Panc1 (cell line): ENCODE results near the gene KDM4B. TPM values are rescaled to one million over a fixed set of nuclear protein-coding genes. Genes with fewer than 3 reads are reported as not detected.

Experiments
- ATAC-seq: fragments of 200-7000 bp; cut with Tn5 transposase; 2 replicates; pipeline ENCODE4 v1.9.1; 2020; ENCODE audit warnings: mild to moderate bottlenecking, moderate library complexity
- BruUV-seq: library from RNA; stranded (reverse); fragments of 400-500 nt; replicated peaks from 2 replicates; lab custom pipeline; 2021; lab: Mats Ljungman, UMichigan
- CTCF ChIA-PET: fragments of 300-600 bp; sonication (Branson Sonifier 250); formaldehyde crosslinking; loops from one replicate; lab custom pipeline; 2022; ENCODE audit warnings: antibody characterized with exemption; lab: Charles Lee
- POLR2A ChIA-PET: fragments of 300-600 bp; sonication (Branson Sonifier 250); formaldehyde crosslinking; loops from one replicate; lab custom pipeline; 2022; ENCODE audit warnings: antibody characterized with exemption; lab: Charles Lee
- DNase-seq: peaks from one replicate; pipeline ENCODE4 v3.0.0-alpha.2; 2010; ENCODE audit warnings: low read depth, low spot score
- H3K27ac ChIP-seq: 2 replicates; pipeline ENCODE4 v1.5.1; 2011; ENCODE audit warnings: mild to moderate bottlenecking, low read length, inconsistent platforms
- H3K27me3 ChIP-seq: fragments of 200-500 bp; sonication (Bioruptor generic); 2 replicates; pipeline ENCODE4 v1.6.0; 2014; ENCODE audit warnings: low read length, inconsistent platforms; ENCODE audit not compliant: control insufficient read depth, insufficient read depth
- H3K36me3 ChIP-seq: fragments of 200-500 bp; sonication (Bioruptor generic); 2 replicates; pipeline ENCODE4 v1.5.1; 2014; ENCODE audit warnings: inconsistent platforms, mild to moderate bottlenecking, low read length, moderate library complexity; ENCODE audit not compliant: control insufficient read depth, insufficient read depth
- H3K4me1 ChIP-seq: 2 replicates; pipeline ENCODE4 v1.5.1; 2011; ENCODE audit warnings: inconsistent platforms, mild to moderate bottlenecking, low read length, moderate library complexity; ENCODE audit not compliant: control insufficient read depth, insufficient read depth
- H3K4me3 ChIP-seq, 2 experiments: 2 replicates each; pipeline ENCODE4 v1.5.1; 2011 to 2012; ENCODE audit warnings: low read depth in 2 of 2, low read length in 2 of 2, mild to moderate bottlenecking in 2 of 2, inconsistent platforms in 1 of 2, moderate library complexity in 1 of 2
- H3K9me3 ChIP-seq: fragments of 200-500 bp; sonication (Bioruptor generic); 2 replicates; pipeline ENCODE4 v1.5.1; 2014; ENCODE audit warnings: low read depth, mild to moderate bottlenecking, inconsistent platforms, low read length, moderate library complexity; ENCODE audit not compliant: control insufficient read depth, insufficient read depth
- POLR2AphosphoS5 ChIP-seq: IDR thresholded peaks from 2 replicates; pipeline ENCODE4 v1.6.1; 2012; ENCODE audit warnings: mild to moderate bottlenecking, low read depth, low read length, moderate library complexity
- SIN3A ChIP-seq: IDR thresholded peaks from 2 replicates; pipeline ENCODE4 v1.6.1; 2012; ENCODE audit warnings: low read depth, mild to moderate bottlenecking, low read length, moderate library complexity, borderline replicate concordance; ENCODE audit not compliant: insufficient read depth
- TCF7L2 ChIP-seq: IDR thresholded peaks from 2 replicates; pipeline ENCODE4 v1.6.1; 2011; ENCODE audit warnings: mild to moderate bottlenecking, low read depth, low read length, inconsistent platforms
- in situ Hi-C: cut with HindIII; loops from 2 replicates; pipeline ENCODE4 v1.10.0; 2016; ENCODE audit warnings: low sequenced_read_pairs, low pct_unique_long_range_greater_than_20kb
- intact Hi-C: fragments of 100-400 bp; cut with micrococcal nuclease; formaldehyde crosslinking; loops from one replicate; pipeline ENCODE4 v1.10.0; 2022; ENCODE audit not compliant: unreplicated experiment
- total RNA-seq: library from RNA; stranded (reverse); gene quantifications from one replicate; pipeline ENCODE4 v1.2.1, GENCODE V29; 2021; ENCODE audit not compliant: unreplicated experiment
- TF ChIP-seq, protein P1 (sequence below), 2 experiments: IDR thresholded peaks; 2 replicates each; pipeline ENCODE4 v1.6.1; 2011 to 2012; ENCODE audit warnings: low read depth in 2 of 2, control low read depth in 1 of 2, low read length in 1 of 2, mild to moderate bottlenecking in 1 of 2, moderate library complexity in 1 of 2; ENCODE audit not compliant: insufficient read depth in 1 of 2
- TF ChIP-seq, protein P2 (sequence below): fragments of 450-650 bp; IDR thresholded peaks from 2 replicates; pipeline ENCODE4 v1.5.1; 2017; ENCODE audit warnings: mild to moderate bottlenecking

The KDM4B gene
- total RNA-seq, 1 experiment from 2014 or later: 18.4 TPM

DNA sequence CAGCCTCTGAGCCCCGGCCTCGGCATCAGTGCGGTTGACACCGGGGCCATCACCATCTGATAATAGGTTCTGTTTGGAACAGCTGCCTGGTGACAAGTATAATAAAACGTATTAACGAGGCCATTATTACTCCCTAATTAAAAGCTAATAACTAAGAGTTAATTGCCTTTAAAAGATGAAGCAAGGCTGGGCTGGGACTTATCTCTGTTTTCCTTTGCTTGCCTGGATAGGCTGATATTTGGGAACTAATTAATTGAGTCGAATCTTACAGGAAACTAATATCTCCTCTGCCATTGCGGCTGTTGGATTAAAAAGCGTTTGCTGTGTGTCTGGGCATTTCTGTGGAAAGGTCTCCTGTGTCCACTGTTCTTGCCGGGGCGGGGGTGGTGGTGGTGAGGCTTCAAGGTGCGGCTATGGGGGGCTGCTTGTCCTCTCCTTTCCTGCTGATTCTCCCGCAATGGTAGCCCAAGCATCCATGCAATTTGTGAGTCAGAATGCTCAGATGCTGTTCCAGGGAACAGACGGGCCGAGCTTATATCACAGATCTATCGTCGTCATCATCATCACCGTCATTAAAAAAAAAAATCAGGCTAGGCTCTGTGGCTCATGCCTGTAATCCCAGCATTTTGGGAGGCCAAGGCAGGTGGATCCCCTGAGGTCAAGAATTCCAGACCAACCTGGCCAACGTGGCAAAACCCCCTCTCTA is 209.0 kb downstream of the KDM4B start:
- Histone ChIP-seq H3K4me3 (no peak overlapping the region), H3K36me3 (no peaks in the 10 kb centered on the region), H3K9me3 (no peaks in the 10 kb centered on the region), H3K27ac (no peak overlapping the region), H3K27me3 (no peaks in the 10 kb centered on the region), H3K4me1 (no peaks in the 10 kb centered on the region)
- TF ChIP-seq, protein P1, sequence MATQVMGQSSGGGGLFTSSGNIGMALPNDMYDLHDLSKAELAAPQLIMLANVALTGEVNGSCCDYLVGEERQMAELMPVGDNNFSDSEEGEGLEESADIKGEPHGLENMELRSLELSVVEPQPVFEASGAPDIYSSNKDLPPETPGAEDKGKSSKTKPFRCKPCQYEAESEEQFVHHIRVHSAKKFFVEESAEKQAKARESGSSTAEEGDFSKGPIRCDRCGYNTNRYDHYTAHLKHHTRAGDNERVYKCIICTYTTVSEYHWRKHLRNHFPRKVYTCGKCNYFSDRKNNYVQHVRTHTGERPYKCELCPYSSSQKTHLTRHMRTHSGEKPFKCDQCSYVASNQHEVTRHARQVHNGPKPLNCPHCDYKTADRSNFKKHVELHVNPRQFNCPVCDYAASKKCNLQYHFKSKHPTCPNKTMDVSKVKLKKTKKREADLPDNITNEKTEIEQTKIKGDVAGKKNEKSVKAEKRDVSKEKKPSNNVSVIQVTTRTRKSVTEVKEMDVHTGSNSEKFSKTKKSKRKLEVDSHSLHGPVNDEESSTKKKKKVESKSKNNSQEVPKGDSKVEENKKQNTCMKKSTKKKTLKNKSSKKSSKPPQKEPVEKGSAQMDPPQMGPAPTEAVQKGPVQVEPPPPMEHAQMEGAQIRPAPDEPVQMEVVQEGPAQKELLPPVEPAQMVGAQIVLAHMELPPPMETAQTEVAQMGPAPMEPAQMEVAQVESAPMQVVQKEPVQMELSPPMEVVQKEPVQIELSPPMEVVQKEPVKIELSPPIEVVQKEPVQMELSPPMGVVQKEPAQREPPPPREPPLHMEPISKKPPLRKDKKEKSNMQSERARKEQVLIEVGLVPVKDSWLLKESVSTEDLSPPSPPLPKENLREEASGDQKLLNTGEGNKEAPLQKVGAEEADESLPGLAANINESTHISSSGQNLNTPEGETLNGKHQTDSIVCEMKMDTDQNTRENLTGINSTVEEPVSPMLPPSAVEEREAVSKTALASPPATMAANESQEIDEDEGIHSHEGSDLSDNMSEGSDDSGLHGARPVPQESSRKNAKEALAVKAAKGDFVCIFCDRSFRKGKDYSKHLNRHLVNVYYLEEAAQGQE (IDR thresholded peaks at IDR 0.05; ENCODE audit: insufficient read depth in 1 of 2, low read depth in 2 of 2, low read length in 1 of 2): no peak
- TF ChIP-seq, protein P2, sequence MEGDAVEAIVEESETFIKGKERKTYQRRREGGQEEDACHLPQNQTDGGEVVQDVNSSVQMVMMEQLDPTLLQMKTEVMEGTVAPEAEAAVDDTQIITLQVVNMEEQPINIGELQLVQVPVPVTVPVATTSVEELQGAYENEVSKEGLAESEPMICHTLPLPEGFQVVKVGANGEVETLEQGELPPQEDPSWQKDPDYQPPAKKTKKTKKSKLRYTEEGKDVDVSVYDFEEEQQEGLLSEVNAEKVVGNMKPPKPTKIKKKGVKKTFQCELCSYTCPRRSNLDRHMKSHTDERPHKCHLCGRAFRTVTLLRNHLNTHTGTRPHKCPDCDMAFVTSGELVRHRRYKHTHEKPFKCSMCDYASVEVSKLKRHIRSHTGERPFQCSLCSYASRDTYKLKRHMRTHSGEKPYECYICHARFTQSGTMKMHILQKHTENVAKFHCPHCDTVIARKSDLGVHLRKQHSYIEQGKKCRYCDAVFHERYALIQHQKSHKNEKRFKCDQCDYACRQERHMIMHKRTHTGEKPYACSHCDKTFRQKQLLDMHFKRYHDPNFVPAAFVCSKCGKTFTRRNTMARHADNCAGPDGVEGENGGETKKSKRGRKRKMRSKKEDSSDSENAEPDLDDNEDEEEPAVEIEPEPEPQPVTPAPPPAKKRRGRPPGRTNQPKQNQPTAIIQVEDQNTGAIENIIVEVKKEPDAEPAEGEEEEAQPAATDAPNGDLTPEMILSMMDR: no peak
- TF ChIP-seq POLR2AphosphoS5 (no peak), TCF7L2 (no peak), SIN3A (no peak)
- in situ Hi-C loops (no loop called here), intact Hi-C loops (no loop called here)
- POLR2A ChIA-PET: interaction anchor here (0.6 kb wide), 1 partner anchor 132 kb away, joined by 3 read pairs; no protein-coding TSS in a partner anchor
- no TSS peak for BruUV-seq
- DNase-seq (no peak), ATAC-seq (no peak)
- CTCF ChIA-PET: no interaction called here

- ATAC-seq (no peak), DNase-seq (no peak)
- intact Hi-C loops (no loop called here), in situ Hi-C loops (no loop called here)
- ChIA-PET CTCF (interaction anchor here (0.6 kb wide), 1 partner anchor 1345 kb away, joined by 6 read pairs; no protein-coding TSS in a partner anchor), POLR2A (interaction anchor here (0.6 kb wide), 1 partner anchor 133 kb away, joined by 3 read pairs; no protein-coding TSS in a partner anchor)
- Histone ChIP-seq H3K36me3 (no peaks in the 10 kb centered on the region), H3K9me3 (no peaks in the 10 kb centered on the region), H3K4me1 (no peaks in the 10 kb centered on the region), H3K27ac (no peak overlapping the region), H3K4me3 (no peak overlapping the region), H3K27me3 (no peaks in the 10 kb centered on the region)
- no TSS peak for BruUV-seq
- TF ChIP-seq TCF7L2: no peak
- TF ChIP-seq, protein P1 (IDR thresholded peaks at IDR 0.05; ENCODE audit: insufficient read depth in 1 of 2, low read depth in 2 of 2, low read length in 1 of 2): no peak
- TF ChIP-seq SIN3A: no peak
- TF ChIP-seq, protein P2: no peak
- TF ChIP-seq POLR2AphosphoS5: no peak
Measured at GRCh38 chr19:5178841-5179240, 209.9 kb downstream of the KDM4B start.
